ENCODE data around the gene SPAG9.

DNA sequence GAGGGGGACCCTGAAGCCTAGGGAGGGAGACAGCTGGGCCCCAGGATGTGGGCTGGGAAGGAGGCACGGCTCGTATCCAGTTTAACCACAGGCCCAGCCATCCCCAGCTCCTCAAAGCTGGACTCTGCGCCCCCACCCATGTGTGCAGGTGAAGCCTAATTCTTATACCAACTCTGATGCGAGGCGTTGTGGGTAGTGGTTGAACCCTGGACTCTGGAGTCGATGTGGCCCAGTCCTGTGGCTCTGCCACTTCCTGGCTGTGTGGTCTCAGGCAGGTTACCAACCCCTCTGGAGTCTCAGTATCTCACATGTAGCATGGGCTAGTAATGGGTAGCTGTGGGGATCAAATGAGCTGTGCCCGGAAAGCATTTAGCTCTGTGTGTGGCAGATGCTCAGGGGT lies 194.1 kb downstream of the SPAG9 start:
- TF ChIP-seq POLR2A (IDR thresholded peaks at IDR 0.05) (no peak), POLR2AphosphoS5 (IDR thresholded peaks at IDR 0.05) (no peak)
- TF ChIP-seq, protein P1, sequence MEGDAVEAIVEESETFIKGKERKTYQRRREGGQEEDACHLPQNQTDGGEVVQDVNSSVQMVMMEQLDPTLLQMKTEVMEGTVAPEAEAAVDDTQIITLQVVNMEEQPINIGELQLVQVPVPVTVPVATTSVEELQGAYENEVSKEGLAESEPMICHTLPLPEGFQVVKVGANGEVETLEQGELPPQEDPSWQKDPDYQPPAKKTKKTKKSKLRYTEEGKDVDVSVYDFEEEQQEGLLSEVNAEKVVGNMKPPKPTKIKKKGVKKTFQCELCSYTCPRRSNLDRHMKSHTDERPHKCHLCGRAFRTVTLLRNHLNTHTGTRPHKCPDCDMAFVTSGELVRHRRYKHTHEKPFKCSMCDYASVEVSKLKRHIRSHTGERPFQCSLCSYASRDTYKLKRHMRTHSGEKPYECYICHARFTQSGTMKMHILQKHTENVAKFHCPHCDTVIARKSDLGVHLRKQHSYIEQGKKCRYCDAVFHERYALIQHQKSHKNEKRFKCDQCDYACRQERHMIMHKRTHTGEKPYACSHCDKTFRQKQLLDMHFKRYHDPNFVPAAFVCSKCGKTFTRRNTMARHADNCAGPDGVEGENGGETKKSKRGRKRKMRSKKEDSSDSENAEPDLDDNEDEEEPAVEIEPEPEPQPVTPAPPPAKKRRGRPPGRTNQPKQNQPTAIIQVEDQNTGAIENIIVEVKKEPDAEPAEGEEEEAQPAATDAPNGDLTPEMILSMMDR (IDR thresholded peaks at IDR 0.05) = no peak

All from breast epithelium (tissue), 3 donors.